GM18508 (cell line): Measurements from ENCODE around the gene ARSA.

Source experiments
- ATAC-seq: cut with Tn5 transposase; IDR thresholded peaks from one replicate; pipeline ENCODE4 v1.9.1; 2021; ENCODE audit warnings: moderate number of reproducible peaks; ENCODE audit not compliant: insufficient read depth, unreplicated experiment

Gene ARSA

DNA sequence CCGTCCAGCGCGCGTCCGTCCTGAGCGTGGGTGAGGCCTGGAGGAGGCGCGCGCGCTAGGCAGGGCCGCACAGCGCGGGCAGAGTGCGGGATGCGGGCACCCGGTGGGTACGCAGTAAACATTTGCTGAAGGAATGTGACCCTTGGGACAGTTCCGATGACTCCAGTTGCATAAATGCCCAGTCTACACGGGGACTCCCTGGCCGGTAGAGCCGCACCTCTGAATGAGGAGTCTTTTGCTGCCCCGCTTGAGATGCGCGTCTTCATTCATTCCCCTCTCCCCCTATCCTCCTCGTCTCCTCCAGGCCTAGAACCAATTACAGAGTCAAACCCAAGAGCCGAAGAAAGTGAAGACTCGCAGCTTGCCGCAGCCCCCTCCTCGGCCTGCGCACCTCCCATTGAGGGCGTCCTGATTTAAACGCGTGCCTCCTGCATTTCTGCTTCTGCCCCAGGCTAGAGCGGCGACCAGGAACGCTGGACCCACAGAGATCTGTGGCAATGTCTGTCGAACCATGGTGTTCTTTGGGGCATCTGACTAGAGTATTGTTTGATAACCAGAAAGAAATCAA is 44.6 kb downstream of the ARSA start:
- ATAC-seq = peak; percentile 11

DNA sequence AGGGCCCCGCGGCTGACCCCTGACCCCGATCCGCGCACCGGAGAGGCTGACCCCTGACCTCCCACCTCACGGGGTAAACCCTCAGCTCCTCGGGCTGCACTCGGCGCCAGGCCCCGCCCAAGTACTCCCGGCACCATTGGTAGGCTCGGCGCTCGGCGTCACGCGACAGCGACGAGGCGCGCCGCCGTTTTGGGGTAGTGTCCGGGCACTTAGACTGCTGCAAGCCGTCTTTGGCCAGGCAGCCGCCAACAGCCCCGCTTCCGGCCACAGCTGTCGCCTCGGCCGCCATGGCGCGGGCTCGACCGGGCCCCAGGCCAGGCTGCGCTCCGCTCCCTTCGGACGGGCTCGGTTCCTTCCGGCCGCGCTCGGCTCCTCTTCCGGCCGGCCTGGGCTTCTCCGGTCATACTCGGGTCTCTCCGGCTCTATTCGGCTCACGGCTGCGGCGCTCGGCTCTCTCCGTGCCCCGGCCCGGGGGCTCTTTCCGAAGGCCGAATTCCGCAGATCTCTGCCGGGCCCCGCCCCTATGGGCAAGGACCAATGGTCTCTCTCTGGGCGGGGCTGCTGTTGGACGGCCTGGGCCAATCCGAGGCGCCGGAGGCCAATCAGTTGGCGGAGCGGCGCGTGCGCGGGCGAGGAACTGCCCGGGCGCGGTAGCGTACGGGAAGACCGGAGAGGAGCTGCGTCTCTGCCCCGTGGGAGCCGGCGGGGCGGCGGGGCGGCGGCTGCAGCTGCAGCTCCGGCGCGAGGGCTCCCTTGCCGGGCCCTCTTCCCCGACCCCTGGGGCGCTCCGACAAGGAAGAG is 45.3 kb downstream of the ARSA start, which contains the start of gene CHKB:
Gene CHKB, minus strand, starts transcription at position 357 of the 801 bp plus-strand sequence. Its CDS starts 68 bp downstream, at position 289.
- ATAC-seq = peak; percentile 80

DNA sequence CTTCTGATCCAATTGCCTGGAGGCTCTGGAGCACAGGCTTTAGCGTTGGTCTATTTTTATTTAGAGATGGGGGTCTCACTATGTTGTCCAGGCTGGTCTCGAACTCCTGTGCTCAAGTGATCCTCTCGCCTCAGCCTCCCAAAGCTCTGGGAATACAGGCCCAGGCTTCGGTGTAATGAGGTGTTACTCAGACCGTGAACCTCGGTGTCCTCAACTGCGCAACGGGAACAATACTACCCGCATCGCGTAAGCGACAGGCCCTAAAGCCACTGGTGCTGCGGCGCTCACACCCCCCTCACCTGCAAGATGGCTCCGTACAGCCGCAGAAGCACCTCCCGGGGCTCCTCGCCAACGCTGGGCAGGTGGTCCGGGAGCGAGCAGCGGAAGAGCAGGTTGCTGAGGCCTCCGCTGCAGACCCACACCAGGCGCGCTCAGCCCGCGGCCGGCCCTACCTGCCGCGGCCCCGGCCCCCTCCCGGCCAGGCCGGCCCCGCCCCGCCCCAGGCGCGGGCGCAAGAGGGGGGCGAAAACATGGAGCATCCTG is 45.9 kb downstream of the ARSA start:
- no peak for ATAC-seq

DNA sequence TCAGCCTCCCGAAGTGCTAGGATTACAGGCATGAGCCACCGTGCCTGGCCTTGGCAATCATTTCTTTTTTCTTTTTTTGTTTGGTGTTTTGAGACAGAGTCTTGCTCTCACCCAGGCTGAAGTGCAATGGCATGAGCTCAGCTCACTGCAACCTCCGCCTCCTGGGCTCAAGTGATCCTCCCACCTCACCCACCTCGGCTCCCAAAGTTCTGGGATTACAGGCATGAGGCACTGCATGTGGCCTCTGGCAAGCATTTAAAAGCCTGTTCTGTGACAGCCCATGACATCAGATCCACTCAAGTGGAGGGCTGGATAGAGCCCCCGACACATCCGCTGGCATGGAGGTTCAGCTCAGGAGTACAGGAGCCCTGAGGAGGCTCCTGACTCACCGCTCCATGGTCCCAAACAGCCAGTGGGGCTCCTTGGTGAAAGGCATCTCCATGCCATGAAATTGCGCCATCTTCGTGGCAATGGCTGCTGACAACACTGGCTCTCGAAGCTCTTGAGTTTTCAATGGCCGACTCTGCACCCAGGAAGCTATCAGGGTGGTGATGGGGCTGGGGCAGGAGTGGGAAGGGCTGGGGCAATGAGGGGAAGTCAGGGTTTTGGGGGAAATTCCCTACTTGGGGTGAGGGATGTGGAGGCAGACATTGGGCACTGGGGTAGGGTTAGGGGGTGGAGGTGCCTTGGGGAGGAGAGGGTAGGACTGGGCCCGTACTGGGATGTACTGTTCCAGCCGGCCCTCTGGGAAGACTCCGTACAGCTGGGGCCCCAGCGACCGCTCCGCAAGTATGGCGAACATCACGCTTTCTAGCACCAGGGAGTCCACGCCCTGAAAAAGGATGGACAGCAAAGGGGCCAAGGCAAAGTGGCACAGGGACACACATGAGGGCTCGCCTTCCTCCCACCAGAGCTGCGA is 46.7 kb downstream of the ARSA start:
- ATAC-seq = no peak

DNA sequence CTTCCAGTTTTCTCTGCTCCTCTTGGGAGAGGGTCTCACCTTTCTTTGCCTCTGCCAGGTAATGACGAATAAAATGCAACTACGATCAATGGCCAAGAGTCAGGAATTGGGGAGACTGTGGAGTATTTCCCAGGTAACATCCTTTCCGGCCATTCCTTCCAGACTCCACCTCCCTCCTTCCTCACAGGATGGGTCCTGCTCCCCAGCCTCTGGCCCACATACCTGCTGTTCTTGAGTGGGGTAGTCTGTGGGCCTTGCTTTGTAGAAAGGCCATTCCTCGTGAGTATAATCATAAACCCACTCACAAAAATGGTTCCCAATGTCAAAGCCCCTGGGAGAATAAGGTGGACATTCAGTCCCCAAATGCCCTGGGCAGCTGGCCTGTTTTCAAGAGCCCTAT is 48.2 kb downstream of the ARSA start:
- no peak for ATAC-seq

DNA sequence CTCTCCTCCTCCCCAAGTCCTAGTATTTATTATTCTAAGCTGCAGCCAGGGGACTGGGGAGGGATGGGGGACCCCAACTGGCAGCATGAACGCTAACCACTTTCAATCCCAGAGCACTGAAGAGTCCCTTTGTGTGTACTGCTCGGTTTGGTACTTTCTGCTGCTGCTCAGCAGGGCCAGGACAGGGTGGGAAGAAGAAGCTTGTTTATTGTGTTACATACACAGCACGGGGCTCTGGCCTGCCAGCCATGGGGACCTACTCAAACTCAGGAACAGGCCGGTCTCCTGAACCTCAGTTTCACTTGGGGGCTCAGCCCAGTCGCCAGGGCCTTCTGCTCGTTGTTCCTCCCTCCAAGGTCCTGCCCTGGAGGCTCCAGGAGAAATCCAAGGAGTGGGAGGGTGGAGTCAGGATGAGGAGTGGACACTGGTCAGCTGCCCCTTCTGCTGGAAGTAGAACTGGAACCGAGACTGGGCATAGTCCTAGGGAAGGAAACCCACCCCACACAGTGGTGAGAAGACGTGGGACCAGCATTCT is 49.1 kb downstream of the ARSA start:
- no peak for ATAC-seq

DNA sequence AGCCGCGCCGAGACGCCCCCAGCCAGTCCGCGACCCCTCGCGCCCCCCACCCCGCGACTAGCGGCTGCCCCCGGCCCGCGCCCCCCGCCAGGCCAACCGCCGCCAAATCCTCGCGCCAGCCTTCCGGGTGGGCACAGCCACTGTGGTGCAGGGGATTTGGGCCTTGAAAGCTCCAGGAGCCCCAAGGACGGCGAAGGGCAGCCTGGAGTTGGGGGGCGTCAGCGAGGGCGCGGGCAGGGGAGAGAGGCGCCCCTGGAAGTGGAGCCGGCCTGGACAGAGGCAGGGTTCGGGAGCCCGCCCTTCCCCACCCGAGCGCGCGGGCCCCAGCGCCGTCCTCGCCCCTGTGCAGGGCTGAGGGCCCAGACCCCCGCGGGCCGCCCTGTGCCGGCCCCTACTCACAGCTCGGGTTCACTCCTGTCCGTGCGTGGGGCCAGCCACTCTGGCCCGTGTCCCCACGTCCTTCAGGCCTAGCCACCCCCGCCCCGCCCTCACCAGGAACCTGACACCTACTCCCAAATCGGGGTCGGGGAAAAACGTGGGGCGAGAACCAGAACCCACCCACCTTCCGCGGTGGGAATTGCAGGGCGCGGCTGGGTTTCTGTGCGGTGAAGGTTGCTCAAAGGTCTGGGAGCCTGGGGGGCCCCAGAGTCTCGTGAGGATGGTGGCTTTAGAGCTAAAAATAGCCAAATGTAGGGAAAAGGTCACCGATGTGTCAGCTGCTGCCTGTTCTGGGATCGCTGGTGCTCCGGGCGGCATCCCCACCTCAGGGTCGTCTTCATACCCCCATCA is 49.8 kb downstream of the ARSA start, which contains the start of gene CPT1B:
Gene CPT1B, minus strand, starts transcription at position 441 of the 789 bp plus-strand sequence. CDS start 512 bp downstream, outside the sequence.
- no peak for ATAC-seq

DNA sequence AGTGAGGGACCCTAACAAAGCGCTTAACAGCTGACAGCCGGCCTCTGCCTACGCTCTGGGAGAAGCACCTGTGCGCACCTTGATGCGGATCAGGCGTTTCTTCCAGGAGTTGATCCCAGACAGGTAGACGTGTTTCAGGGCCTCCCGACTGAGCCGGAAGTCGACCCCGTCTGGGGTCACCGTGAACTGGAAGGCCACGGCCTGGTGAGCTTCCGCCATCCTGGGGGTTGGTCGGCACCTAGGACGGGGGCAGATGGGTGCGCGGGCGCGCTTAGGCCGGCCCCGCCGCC is 50.3 kb downstream of the ARSA start:
- ATAC-seq = no peak

DNA sequence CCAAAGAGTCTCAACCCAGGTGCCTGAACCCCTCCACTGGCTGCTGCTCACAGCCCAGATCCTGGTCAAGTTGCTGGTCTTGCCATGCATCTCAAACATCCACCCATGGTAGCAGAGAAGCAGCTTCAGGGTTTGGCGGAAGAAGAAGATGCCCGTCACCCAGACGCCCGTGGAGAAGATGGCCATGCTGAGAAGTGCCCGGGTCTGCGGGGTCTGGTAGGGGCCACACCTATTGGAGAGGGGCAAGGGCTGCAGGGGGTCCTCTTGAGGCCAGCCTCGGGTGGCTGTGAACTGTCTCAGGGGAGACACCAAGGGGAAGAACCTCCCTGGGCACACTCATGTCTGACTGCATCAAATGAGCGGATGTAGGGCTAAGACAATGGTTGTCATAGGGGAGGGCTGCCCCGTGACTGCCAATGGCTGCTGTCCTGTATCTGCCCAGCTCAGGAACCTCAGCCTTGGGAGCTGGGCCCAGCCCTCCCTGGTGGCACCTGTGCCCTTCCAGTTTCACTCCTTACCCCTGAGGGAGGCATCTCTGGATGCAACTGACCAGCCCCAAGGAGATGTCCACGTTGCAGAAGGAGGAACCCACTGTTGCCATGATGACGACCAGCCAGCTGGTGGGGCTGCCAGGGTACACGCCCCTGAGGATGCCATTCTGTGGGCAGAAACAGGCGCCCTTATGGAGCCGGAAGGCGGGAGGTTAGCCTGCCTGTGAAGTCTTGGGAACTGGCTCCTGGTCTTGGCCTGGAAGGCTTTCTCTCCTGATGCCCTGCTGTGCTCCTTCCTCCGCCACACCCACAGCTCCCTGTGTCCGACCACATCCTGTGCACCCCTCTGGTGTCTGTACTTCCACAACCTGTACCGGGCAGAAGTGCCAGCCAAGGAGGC is 50.9 kb downstream of the ARSA start:
- no peak for ATAC-seq

DNA sequence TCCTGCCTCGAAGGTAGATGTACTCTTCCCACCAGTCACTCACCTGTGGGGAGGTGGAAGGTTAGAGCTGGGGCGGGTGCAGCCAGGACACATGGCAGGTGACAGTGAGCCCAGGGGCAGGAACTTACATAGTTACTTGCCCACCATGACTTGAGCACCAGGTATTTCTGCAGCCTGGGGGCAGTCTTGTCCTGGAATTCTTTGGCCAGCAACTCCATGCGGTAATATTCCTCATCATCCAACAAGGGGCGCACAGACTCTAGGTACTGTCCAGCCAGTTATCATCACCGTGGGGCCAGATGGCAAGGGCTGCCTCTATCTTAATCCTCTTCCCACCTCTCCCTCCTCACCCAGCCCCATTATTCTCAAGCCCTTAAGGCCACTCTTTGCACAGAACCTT is 51.9 kb downstream of the ARSA start:
- no peak for ATAC-seq

DNA sequence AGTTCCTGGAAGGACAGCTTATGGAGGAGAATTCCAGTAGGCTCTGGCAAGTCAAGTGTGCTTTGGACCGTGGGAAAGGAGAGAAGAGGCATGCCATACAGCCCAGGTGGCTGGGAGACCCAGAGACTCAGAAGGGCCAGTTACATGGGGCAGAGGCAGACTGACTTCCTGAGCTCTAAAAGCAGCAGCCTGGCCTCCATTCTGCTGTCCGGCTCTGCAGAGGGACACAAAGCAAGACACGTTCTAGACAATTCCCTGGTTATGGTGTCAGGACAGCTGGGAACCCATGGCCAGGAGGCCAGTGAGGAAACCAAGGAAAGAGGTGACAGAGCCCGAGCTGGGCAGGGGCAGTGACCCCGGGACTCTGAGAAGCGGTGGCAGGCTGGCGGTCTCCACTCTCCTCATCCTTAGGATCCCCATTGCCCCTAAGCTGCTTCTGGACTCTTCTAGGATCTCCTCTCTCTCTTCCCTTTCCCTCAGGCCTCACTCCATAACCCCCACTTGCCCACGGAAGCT is 52.5 kb downstream of the ARSA start:
- no peak for ATAC-seq
